Panc1 (cell line): Measurements from ENCODE around the gene MTHFR. TPM values are rescaled to one million over a fixed set of nuclear protein-coding genes. Genes with fewer than 3 reads are reported as not detected.

Source experiments
- ATAC-seq: fragments of 200-7000 bp; cut with Tn5 transposase; 2 replicates; pipeline ENCODE4 v1.9.1; 2020; ENCODE audit warnings: mild to moderate bottlenecking, moderate library complexity
- BruUV-seq: library from RNA; stranded (reverse); fragments of 400-500 nt; replicated peaks from 2 replicates; lab custom pipeline; 2021; lab: Mats Ljungman, UMichigan
- CTCF ChIA-PET: fragments of 300-600 bp; sonication (Branson Sonifier 250); formaldehyde crosslinking; loops from one replicate; lab custom pipeline; 2022; ENCODE audit warnings: antibody characterized with exemption; lab: Charles Lee
- POLR2A ChIA-PET: fragments of 300-600 bp; sonication (Branson Sonifier 250); formaldehyde crosslinking; loops from one replicate; lab custom pipeline; 2022; ENCODE audit warnings: antibody characterized with exemption; lab: Charles Lee
- DNase-seq: peaks from one replicate; pipeline ENCODE4 v3.0.0-alpha.2; 2010; ENCODE audit warnings: low read depth, low spot score
- H3K27ac ChIP-seq: 2 replicates; pipeline ENCODE4 v1.5.1; 2011; ENCODE audit warnings: mild to moderate bottlenecking, low read length, inconsistent platforms
- H3K27me3 ChIP-seq: fragments of 200-500 bp; sonication (Bioruptor generic); 2 replicates; pipeline ENCODE4 v1.6.0; 2014; ENCODE audit warnings: low read length, inconsistent platforms; ENCODE audit not compliant: control insufficient read depth, insufficient read depth
- H3K36me3 ChIP-seq: fragments of 200-500 bp; sonication (Bioruptor generic); 2 replicates; pipeline ENCODE4 v1.5.1; 2014; ENCODE audit warnings: inconsistent platforms, mild to moderate bottlenecking, low read length, moderate library complexity; ENCODE audit not compliant: control insufficient read depth, insufficient read depth
- H3K4me1 ChIP-seq: 2 replicates; pipeline ENCODE4 v1.5.1; 2011; ENCODE audit warnings: inconsistent platforms, mild to moderate bottlenecking, low read length, moderate library complexity; ENCODE audit not compliant: control insufficient read depth, insufficient read depth
- H3K4me3 ChIP-seq, 2 experiments: 2 replicates each; pipeline ENCODE4 v1.5.1; 2011 to 2012; ENCODE audit warnings: low read depth in 2 of 2, low read length in 2 of 2, mild to moderate bottlenecking in 2 of 2, inconsistent platforms in 1 of 2, moderate library complexity in 1 of 2
- H3K9me3 ChIP-seq: fragments of 200-500 bp; sonication (Bioruptor generic); 2 replicates; pipeline ENCODE4 v1.5.1; 2014; ENCODE audit warnings: low read depth, mild to moderate bottlenecking, inconsistent platforms, low read length, moderate library complexity; ENCODE audit not compliant: control insufficient read depth, insufficient read depth
- POLR2AphosphoS5 ChIP-seq: IDR thresholded peaks from 2 replicates; pipeline ENCODE4 v1.6.1; 2012; ENCODE audit warnings: mild to moderate bottlenecking, low read depth, low read length, moderate library complexity
- SIN3A ChIP-seq: IDR thresholded peaks from 2 replicates; pipeline ENCODE4 v1.6.1; 2012; ENCODE audit warnings: low read depth, mild to moderate bottlenecking, low read length, moderate library complexity, borderline replicate concordance; ENCODE audit not compliant: insufficient read depth
- TCF7L2 ChIP-seq: IDR thresholded peaks from 2 replicates; pipeline ENCODE4 v1.6.1; 2011; ENCODE audit warnings: mild to moderate bottlenecking, low read depth, low read length, inconsistent platforms
- in situ Hi-C: cut with HindIII; loops from 2 replicates; pipeline ENCODE4 v1.10.0; 2016; ENCODE audit warnings: low sequenced_read_pairs, low pct_unique_long_range_greater_than_20kb
- intact Hi-C: fragments of 100-400 bp; cut with micrococcal nuclease; formaldehyde crosslinking; loops from one replicate; pipeline ENCODE4 v1.10.0; 2022; ENCODE audit not compliant: unreplicated experiment
- total RNA-seq: library from RNA; stranded (reverse); gene quantifications from one replicate; pipeline ENCODE4 v1.2.1, GENCODE V29; 2021; ENCODE audit not compliant: unreplicated experiment
- TF ChIP-seq, protein P1 (sequence below), 2 experiments: IDR thresholded peaks; 2 replicates each; pipeline ENCODE4 v1.6.1; 2011 to 2012; ENCODE audit warnings: low read depth in 2 of 2, control low read depth in 1 of 2, low read length in 1 of 2, mild to moderate bottlenecking in 1 of 2, moderate library complexity in 1 of 2; ENCODE audit not compliant: insufficient read depth in 1 of 2
- TF ChIP-seq, protein P2 (sequence below): fragments of 450-650 bp; IDR thresholded peaks from 2 replicates; pipeline ENCODE4 v1.5.1; 2017; ENCODE audit warnings: mild to moderate bottlenecking

Gene MTHFR
- total RNA-seq, 1 experiment from 2014 or later: 37.4 TPM

DNA sequence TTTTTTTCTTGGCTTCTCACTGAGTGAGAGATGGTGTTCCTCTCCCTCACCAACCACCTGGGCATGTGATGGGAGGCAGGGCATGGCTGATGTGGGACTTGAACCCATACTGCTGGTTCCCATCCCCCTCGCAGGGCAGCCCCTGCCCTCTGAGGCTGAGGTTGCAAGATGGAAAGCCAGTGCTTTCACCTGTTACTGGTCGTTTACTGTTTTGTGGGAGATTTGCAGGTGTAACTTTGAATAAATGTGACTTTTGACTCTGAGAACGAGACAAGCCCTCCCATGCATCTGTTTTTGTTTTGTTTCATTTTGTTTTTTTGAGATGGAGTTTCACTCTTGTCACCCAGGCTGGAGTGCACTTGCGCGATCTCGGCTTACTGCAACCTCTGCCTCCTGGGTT is 22.2 kb downstream of the MTHFR start:
- DNase-seq: no peak
- ChIA-PET CTCF (no interaction called here), POLR2A (no interaction called here)
- H3K4me3 ChIP-seq: no peak overlapping the region
- no peaks in the 10 kb centered on the region for H3K27me3 ChIP-seq
- BruUV-seq: no TSS peak
- intact Hi-C loops (no loop called here), in situ Hi-C loops (no loop called here)
- H3K27ac ChIP-seq: no peak overlapping the region
- H3K4me1 ChIP-seq: peaks cover 13% of the 10 kb centered on the region
- TF ChIP-seq TCF7L2: no peak
- TF ChIP-seq, protein P1, sequence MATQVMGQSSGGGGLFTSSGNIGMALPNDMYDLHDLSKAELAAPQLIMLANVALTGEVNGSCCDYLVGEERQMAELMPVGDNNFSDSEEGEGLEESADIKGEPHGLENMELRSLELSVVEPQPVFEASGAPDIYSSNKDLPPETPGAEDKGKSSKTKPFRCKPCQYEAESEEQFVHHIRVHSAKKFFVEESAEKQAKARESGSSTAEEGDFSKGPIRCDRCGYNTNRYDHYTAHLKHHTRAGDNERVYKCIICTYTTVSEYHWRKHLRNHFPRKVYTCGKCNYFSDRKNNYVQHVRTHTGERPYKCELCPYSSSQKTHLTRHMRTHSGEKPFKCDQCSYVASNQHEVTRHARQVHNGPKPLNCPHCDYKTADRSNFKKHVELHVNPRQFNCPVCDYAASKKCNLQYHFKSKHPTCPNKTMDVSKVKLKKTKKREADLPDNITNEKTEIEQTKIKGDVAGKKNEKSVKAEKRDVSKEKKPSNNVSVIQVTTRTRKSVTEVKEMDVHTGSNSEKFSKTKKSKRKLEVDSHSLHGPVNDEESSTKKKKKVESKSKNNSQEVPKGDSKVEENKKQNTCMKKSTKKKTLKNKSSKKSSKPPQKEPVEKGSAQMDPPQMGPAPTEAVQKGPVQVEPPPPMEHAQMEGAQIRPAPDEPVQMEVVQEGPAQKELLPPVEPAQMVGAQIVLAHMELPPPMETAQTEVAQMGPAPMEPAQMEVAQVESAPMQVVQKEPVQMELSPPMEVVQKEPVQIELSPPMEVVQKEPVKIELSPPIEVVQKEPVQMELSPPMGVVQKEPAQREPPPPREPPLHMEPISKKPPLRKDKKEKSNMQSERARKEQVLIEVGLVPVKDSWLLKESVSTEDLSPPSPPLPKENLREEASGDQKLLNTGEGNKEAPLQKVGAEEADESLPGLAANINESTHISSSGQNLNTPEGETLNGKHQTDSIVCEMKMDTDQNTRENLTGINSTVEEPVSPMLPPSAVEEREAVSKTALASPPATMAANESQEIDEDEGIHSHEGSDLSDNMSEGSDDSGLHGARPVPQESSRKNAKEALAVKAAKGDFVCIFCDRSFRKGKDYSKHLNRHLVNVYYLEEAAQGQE (IDR thresholded peaks at IDR 0.05; ENCODE audit: insufficient read depth in 1 of 2, low read depth in 2 of 2, low read length in 1 of 2): no peak
- no peak for TF ChIP-seq SIN3A
- ATAC-seq: no peak
- H3K9me3 ChIP-seq: no peaks in the 10 kb centered on the region
- H3K36me3 ChIP-seq: no peaks in the 10 kb centered on the region

DNA sequence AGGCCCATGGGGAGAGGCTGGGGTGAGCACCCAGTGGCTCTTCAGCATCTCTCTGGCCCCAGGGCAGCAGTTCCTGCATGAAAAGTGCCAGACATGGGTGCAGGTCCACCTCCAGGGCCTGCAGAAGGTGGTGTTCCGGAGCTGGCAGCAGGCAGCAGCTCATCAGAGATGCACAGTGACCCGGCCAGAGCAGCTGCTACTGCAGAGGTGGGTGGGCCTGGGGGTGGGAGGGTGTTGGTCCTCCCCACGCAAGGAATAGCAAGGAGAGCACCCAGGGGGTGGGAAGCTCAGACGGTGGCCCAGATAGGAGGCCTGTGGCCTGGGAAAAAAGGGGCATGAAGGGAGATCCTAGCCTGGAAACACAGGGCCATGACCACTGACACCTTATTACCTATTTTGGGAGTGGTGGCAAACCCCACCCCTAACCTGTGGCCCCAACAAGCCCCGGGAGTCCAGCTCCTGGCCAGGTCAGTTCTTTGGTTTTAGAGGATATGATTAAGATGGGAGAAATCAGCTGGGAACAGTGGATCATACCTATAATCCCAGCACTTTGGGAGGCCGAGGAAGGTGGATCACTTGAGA is 23.5 kb downstream of the MTHFR start:
- no peak overlapping the region for H3K27ac ChIP-seq
- H3K4me1 ChIP-seq: peaks cover 2% of the 10 kb centered on the region
- no peak overlapping the region for H3K4me3 ChIP-seq
- no peaks in the 10 kb centered on the region for H3K9me3 ChIP-seq
- DNase-seq: no peak
- H3K27me3 ChIP-seq: no peaks in the 10 kb centered on the region
- intact Hi-C loops: no loop called here
- in situ Hi-C loops: no loop called here
- ATAC-seq: no peak
- CTCF ChIA-PET: interaction anchor here (0.6 kb wide), 1 partner anchor 63 kb away, joined by 3 read pairs; no protein-coding TSS in a partner anchor
- no peaks in the 10 kb centered on the region for H3K36me3 ChIP-seq
- no TSS peak for BruUV-seq
- TF ChIP-seq, protein P2, sequence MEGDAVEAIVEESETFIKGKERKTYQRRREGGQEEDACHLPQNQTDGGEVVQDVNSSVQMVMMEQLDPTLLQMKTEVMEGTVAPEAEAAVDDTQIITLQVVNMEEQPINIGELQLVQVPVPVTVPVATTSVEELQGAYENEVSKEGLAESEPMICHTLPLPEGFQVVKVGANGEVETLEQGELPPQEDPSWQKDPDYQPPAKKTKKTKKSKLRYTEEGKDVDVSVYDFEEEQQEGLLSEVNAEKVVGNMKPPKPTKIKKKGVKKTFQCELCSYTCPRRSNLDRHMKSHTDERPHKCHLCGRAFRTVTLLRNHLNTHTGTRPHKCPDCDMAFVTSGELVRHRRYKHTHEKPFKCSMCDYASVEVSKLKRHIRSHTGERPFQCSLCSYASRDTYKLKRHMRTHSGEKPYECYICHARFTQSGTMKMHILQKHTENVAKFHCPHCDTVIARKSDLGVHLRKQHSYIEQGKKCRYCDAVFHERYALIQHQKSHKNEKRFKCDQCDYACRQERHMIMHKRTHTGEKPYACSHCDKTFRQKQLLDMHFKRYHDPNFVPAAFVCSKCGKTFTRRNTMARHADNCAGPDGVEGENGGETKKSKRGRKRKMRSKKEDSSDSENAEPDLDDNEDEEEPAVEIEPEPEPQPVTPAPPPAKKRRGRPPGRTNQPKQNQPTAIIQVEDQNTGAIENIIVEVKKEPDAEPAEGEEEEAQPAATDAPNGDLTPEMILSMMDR: no peak
- TF ChIP-seq, protein P1 (IDR thresholded peaks at IDR 0.05; ENCODE audit: insufficient read depth in 1 of 2, low read depth in 2 of 2, low read length in 1 of 2): no peak
- TF ChIP-seq POLR2AphosphoS5: no peak
- no peak for TF ChIP-seq TCF7L2
- TF ChIP-seq SIN3A: no peak
- POLR2A ChIA-PET: interaction anchor here (0.6 kb wide), 1 partner anchor 73 kb away, joined by 3 read pairs; no protein-coding TSS in a partner anchor
